Right hindlimb (tissue), 1 donor: ENCODE measurements around the gene NAXD.
"Not testable (repeated sequence)": the region's sequence is repeated elsewhere in the genome, so short reads cannot be mapped to it uniquely, and the experiment has no call there.

Experiments
- DNase-seq: peaks from one replicate; pipeline ENCODE4 v3.0.0-alpha.2; 2018

Gene NAXD

GRCh38 chr13:110646442-110647364 is 31.4 kb downstream of the NAXD start:
- no peak for DNase-seq

- no peak for DNase-seq
Measured at GRCh38 chr13:110647365-110647737, 32.0 kb downstream of the NAXD start.

GRCh38 chr13:110648146-110648819 is 32.9 kb downstream of the NAXD start:
- DNase-seq: no peak

GRCh38 chr13:110648848-110649421 is 33.6 kb downstream of the NAXD start:
- no peak for DNase-seq

GRCh38 chr13:110649551-110649950 is 34.2 kb downstream of the NAXD start:
- no peak for DNase-seq

- DNase-seq: no peak
Measured at GRCh38 chr13:110650436-110650835, 35.1 kb downstream of the NAXD start.

- DNase-seq: no peak
Measured at GRCh38 chr13:110651271-110651670, 35.9 kb downstream of the NAXD start.

- no peak for DNase-seq
Measured at GRCh38 chr13:110651726-110652230, 36.4 kb downstream of the NAXD start.

- no peak for DNase-seq
Measured at GRCh38 chr13:110652231-110652730, 36.9 kb downstream of the NAXD start.

- DNase-seq: no peak
Measured at GRCh38 chr13:110652764-110653163, 37.4 kb downstream of the NAXD start.

- DNase-seq: no peak
Measured at GRCh38 chr13:110653271-110653670, 37.9 kb downstream of the NAXD start.

GRCh38 chr13:110653851-110654250 is 38.5 kb downstream of the NAXD start:
- DNase-seq: no peak

GRCh38 chr13:110657196-110657595 is 41.9 kb downstream of the NAXD start:
- DNase-seq: no peak

GRCh38 chr13:110658218-110658911 is 43.0 kb downstream of the NAXD start:
- DNase-seq: not testable (repeated sequence)

- DNase-seq: no peak
Measured at GRCh38 chr13:110661256-110661655, 45.9 kb downstream of the NAXD start.

- DNase-seq: no peak
Measured at GRCh38 chr13:110662091-110662490, 46.7 kb downstream of the NAXD start.

GRCh38 chr13:110662777-110663443 is 47.6 kb downstream of the NAXD start:
- DNase-seq: no peak

GRCh38 chr13:110663491-110663890 is 48.1 kb downstream of the NAXD start:
- no peak for DNase-seq

- DNase-seq: no peak
Measured at GRCh38 chr13:110664041-110664440, 48.7 kb downstream of the NAXD start.

GRCh38 chr13:110664673-110665072 is 49.3 kb downstream of the NAXD start:
- DNase-seq: no peak

- DNase-seq: no peak
Measured at GRCh38 chr13:110665491-110666254, 50.3 kb downstream of the NAXD start.

- no peak for DNase-seq
Measured at GRCh38 chr13:110666255-110666533, 50.8 kb downstream of the NAXD start.
